HG03439 (cell line): ENCODE measurements around the gene PIGU.
"Not testable (repeated sequence)": the region's sequence is repeated elsewhere in the genome, so short reads cannot be mapped to it uniquely, and the experiment has no call there.

Experiments used
- ATAC-seq: cut with Tn5 transposase; IDR thresholded peaks from one replicate; pipeline ENCODE4 v1.9.1; 2021; ENCODE audit warnings: mild to moderate bottlenecking, moderate library complexity; ENCODE audit not compliant: unreplicated experiment

Gene PIGU

DNA sequence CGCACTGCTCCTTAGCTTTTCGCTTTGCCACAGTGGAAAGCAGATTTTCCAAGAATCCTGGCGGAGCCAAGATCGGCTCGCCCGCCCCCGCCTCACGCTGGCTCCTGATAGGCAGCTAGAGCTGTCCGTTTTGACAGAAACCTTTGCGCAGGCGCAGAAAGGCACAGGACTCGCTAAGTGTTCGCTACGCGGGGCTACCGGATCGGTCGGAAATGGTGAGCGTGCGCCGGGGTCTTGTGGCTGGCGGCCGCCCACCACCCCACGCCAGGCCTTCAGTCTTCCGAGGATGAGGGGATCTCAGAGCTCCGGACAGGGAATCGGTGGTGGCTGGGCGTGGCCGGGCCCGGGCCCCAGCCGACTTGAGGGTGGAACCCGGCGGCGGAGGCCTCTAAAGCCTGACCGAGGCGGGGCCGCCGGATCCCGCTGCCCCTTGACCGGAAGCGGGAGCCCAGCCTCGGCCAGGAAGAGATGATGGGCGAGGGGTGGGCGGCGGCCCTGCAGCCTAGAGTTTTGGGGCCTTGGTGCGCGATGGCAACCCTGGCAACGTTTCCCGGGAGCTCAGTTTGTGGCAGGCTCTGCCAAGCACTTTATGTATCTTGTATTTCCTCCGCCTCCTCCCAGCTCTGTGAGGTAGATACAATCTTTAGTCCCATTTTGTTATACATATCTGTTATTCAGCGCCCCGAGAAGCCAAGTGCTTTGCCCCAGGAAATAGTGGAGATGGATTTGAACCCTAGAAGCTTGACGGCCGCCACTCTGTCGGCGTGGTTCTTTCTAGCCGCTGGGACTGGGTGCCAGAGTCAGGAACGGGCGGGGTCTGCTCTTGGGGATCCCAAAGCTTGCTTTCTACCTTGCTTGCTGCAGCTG lies 160.4 kb downstream of the PIGU start, which contains the start of gene DYNLRB1:
Gene DYNLRB1 (plus strand): TSS at position 176 of the 867 bp plus-strand sequence. CDS start 37 bp downstream, at position 213.
- ATAC-seq, result peak; percentile 72

DNA sequence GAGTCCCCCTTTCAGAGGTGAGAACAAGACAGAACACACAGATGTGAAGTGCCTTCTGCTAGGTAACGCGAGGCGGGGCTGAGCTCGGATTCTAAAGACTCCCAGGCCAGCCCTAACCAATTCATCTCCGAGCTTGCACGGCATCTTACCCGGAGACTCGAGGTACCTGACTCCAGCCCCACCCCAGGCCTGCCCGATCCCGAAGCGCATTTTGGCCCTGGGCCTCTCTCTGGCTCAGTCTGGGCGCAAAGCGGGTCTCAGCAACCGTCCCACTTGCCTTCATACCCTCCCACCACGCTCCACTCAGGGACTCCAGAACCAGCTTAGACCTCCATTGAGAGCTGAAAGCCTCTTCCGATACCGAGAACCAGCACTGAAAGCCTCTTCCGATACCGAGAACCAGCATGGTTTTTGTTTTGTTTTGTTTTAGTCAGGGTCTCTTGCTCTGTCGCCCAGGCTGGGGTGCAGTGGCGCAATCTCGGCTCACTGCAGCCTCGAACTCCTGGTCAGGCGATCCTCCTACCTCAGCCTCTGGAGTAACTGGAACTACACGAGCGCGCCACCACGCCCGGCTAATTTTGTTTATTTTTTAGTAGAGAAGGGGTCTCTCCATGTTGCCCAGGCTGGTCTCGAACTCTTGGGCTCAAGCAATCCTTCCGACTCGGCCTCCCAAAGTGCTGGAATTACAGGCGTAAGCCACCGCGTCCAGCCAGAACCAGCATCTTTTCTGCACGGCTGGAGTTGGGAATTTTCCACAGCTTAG lies 161.2 kb downstream of the PIGU start:
- ATAC-seq, result peak; percentile 58

DNA sequence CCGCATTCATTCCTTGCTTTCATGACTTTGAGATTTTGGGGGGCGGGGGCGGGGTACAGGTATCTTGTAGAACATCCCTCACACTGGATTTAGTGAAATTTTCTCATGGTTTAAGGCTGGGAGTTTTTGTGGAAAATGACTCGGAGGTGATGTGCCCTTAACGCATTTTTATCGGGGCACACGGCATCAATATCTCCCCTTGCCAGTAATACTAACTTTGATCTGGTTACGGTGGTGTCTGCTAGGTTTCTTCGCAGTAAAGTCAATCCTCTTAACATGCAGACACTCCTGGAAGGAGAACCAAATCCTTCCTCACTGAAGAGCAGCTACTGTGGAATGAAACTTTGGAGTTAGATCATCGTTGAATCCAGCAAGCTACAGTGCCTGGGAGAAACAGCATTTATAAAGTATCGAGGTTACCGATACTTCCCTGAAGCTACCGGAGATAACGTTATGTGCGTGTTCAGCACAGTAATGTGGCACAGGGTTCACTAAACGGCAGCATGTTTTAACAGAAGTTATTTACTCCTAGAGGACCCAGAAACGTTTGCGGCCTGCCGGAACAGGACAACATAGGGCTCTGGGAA lies 161.9 kb downstream of the PIGU start:
- no peak for ATAC-seq

DNA sequence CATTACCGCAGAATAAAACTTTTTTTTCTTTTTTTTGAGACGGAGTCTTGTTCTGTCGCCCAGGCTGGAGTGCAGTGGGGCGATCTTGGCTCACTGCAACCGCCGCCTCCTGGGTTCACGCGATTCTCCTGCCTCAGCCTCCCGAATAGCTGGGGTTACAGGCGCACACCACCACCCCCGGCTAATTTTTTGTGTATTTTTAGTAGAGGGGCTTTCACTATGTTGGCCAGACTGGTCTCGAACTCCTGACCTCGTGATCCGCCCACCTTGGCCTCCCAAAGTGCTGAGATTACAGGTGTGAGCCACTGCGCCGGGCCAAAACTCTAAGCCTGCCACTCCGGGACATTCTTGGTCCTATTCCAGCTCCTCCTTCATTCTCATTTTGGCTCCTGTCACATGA lies 162.9 kb downstream of the PIGU start:
- ATAC-seq, result not testable (repeated sequence)

DNA sequence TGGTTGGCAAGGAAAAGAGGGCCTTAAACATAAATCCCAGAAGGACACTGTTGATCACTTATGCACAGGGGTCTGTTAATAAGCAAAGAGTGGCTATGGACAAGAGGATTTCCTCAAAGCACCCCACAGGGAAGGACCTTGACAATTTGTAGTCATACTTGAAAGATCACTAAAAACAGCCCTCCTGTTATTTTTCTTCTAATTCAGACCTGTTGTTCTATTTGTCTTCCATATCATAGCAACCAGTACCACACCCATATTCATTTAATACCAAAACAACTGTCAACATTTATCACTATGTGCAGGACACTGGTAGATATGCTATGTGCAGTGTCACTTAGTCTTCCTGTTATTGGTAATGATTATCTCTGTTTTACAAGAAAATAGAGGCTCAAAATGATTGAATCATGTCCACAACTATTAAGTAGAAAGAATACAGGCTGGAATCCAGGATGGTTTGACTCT lies 163.9 kb downstream of the PIGU start:
- ATAC-seq, result no peak

DNA sequence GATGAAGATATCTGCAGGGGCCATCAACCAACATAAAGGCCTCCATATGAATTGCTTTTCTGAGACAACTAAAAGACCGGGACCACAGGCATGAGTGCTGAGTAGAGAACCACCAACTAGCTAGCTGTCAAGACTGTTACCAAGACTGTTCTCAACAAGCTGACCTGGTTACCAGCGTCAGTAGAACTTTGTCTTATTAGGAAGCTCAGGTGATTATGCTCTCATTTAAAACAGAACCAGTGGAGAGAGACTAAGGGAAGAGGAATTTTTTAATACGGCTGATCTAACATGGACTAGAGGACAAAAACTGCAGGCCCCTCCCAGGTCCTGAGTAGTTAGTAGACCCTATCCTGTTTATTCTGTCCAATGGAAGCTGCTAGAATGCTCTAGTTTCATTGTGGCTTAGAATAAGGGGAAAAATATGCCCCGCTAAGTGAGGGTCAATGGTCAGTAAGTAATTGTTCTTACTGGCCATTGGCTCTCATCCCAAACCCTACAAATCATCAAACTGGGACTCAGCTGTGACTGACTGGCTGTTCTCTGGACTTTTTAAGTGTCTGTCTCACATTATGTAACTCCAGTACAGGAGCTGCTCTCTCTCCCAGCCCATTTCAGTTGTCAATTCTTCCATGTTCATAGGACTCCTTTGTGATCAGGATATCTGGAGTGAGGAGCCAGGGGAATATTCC lies 164.5 kb downstream of the PIGU start:
- no peak for ATAC-seq

DNA sequence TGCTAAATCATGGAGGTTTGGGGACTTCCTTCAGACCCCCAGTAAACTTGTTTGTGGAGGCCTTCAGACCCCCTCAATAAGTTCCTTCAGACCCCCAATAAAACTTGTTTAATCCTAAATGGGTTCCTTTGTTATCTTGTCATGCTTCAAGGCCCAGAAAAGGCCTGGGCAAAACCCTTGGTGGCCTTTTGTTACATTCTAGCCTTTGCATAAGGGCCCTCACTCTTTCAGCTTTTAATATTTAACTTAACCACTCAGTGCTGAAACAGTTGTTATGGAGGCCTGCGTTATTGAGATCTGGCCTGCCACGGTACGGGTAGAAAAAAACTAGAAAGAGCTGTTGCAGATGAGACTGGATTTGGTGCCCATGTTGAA lies 165.0 kb downstream of the PIGU start:
- no peak for ATAC-seq

DNA sequence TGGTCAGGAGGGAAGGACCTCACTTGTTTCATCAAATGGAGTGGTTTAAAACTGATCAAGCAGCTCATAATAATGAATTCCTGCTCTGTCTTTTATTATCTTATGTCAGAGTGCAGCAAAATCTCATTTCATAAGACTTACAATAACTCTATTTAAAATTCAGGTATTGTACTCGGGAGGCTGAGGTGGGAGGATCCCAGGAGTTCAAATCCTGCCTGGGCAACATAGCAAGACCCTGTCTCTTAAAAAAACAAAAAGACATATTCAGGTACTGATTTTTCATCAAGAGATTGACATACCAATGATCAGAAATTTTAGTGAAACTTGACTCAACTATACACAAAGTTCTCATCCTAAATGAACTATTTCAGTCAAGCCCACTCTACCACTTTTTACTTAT lies 166.3 kb downstream of the PIGU start:
- ATAC-seq, result no peak
